GM12892 (cell line): ENCODE results near the gene MS4A3.
"Not testable (repeated sequence)": the region's sequence is repeated elsewhere in the genome, so short reads cannot be mapped to it uniquely, and the experiment has no call there.

ENCODE experiments used
- DNase-seq: peaks from one replicate; pipeline ENCODE4 v3.0.0; 2011; ENCODE audit not compliant: insufficient read length
- FAIRE-seq: peaks from 2 replicates; lab custom pipeline; 2011; peaks lifted over from hg19 to GRCh38; lab: Jason Lieb, UNC
- POLR2A ChIP-seq: IDR thresholded peaks from 2 replicates; pipeline ENCODE4 v1.6.1; 2011; ENCODE audit warnings: low read depth, low read length, control low read depth
- POLR2AphosphoS5 ChIP-seq: IDR thresholded peaks from 2 replicates; pipeline ENCODE4 v1.6.1; 2011; ENCODE audit warnings: low read depth, low read length, control low read depth
- TAF1 ChIP-seq: IDR thresholded peaks from 2 replicates; pipeline ENCODE4 v1.6.1; 2011; ENCODE audit warnings: low read depth, mild to moderate bottlenecking, control low read depth, low read length, borderline replicate concordance

MS4A3 gene

DNA sequence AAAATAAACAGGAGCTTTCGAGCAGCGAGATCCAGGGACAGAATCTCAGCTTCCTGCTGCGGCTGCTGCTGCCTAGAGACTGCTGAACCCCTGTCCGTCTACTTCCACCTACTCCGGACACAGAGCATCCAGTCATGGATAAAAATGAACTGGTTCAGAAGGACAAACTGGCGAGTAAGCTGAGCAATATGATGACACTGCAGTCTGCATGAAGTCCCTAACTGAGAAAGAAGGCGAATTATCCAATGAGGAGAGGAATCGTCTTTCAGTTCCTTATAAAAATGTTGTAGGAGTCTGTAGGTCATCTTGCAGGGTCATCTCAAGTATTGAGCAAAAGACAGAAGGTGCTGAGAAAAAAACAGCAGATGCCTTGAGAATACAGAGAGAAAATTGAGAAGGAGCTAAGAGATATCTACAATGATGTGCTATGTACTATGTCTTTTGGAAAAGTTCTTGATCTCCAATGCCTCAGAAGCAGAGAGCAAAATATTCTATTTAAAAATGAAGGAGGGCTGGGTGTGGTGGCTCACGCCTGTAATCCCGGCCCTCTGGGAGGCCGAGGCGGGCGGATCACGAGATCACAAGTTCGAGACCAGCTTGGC, 20.9 kb downstream of the MS4A3 start:
- FAIRE-seq (no peak), DNase-seq (no peak)
- no peak for TF ChIP-seq TAF1
- TF ChIP-seq POLR2A, result no peak
- no peak for TF ChIP-seq POLR2AphosphoS5

DNA sequence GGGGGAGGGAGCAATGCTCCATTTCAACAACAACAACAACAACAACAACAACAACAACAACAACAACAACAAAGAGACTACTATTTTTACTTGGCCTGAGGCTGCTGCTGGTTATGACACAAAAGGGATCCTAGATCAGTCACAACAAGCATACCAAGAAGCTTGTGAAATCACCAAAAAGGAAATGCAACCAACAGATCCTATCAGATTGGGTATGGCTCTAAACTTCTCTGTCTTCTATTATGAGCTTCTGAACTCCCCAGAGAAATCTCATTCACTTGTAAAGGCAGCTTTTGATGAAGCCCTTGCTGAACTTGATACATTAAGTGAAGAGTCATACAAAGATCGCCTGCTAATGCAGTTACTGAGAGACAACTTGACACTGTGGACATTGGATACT, 21.5 kb downstream of the MS4A3 start:
- DNase-seq (no peak), FAIRE-seq (no peak)
- TF ChIP-seq TAF1, result no peak

DNA sequence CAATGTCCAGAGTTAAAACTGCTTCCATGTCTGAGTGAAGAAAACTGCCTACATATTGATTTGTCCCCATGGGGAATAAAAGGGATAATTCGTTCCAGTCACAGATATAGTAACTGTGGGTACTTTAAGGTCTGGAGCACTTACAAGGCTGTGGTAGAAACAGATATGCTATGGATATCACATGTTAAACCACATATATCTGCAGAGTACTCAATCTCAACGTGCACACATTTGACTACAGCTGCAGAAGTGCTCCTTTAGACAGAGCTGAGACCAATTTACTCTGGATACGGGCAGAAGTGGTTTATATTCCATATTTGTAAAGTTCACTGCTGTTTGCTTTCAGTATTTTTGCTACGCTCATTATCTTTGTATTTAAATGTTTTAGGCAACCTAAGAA, 22.3 kb downstream of the MS4A3 start:
- no peak for FAIRE-seq
- TF ChIP-seq POLR2A (no peak), TAF1 (no peak), POLR2AphosphoS5 (no peak)
- DNase-seq, result no peak

DNA sequence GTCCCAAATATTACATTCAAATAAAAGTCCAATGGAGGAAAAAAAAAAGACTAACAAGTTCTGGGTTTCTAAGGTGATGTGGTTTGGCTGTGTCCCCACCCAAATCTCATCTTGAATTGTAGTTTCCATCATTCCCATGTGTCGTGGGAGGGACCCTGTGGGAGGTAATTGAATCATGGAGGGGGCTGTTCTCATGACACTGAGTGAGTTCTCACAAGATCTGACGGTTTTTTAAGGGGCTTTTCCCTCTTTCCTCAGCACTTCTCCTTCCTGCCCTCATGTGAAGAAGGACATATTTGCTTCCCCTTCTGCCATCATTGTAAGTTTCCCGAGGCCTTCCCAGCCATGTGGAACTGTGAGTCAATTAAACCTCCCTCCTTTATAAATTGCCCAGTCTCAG, 24.1 kb downstream of the MS4A3 start:
- TF ChIP-seq TAF1 (no peak), POLR2AphosphoS5 (no peak), POLR2A (no peak)
- DNase-seq (no peak), FAIRE-seq (no peak)

DNA sequence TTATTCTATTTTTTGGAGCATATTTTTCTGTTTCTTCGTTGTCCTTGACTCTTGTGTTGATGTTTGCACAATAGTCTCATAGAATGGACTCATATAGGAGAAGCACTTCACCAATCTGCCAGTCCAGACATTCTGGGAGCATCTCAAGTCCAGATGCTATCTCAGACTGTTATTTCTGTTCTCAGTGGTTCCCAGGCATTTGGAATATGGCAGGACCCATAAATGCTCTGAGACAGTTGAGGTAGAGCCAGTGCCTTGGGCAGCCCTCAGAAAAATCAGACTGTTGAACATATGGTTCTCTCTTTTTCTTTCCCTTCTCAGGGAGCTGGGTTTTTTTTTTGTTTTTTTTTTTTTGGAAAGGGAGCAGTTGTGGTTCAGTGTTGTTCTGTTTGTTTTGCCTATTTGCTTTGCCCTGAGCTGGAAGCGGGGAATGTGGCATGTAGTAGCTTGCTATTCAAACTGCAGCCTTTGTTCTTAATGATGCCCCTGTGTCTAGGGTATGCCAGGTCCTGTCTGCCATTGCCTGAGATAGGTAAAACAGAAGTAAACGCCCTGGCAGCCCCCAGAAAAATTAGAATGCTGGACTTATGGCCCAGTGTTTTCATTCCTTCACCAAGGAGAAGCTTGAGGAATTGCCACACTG, 28.3 kb downstream of the MS4A3 start:
- FAIRE-seq (no peak), DNase-seq (no peak)
- TF ChIP-seq POLR2A (no peak), POLR2AphosphoS5 (no peak), TAF1 (no peak)

DNA sequence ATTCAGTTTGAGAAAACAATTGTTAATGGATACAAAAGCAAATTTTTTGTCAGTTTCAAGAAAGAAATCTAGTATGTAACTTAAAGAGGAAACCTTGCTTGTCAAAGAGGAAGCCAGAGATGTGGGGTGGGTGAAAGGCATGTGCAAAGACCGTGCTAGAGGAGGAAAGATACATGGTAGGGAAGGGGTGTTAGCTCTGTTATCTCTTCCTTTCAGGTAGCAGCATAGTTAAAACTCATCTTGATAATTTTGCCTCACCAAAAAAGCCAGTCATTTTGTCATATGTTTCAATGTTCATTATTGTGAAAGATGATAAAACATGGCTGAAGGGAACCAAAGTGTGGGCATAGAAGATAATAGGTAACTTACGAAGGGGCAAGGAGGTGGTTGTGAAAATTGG, 29.4 kb downstream of the MS4A3 start:
- no peak for TF ChIP-seq POLR2AphosphoS5
- no peak for TF ChIP-seq TAF1
- no peak for TF ChIP-seq POLR2A
- FAIRE-seq, result no peak

GRCh38 chr11:60087239-60087638, 30.8 kb downstream of the MS4A3 start:
- TF ChIP-seq TAF1, result no peak
- no peak for TF ChIP-seq POLR2AphosphoS5
- TF ChIP-seq POLR2A, result no peak
- FAIRE-seq (no peak), DNase-seq (no peak)

More for the DNA sequence above, 29.4 kb downstream of the MS4A3 start:
- no peak for DNase-seq

DNA sequence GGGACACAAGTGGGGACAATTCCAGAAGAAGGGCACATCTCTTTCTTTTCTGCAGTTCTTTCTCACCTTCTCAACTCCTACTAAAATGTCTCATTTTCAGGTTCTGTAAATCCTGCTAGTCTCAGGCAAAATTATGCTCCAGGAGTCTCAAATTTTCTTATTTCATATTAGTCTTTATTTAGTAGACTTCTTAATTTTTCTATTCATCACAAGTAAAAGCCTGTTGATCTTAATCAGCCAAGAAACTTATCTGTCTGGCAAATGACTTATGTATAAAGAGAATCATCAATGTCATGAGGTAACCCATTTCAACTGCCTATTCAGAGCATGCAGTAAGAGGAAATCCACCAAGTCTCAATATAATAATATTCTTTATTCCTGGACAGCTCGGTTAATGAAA, 31.9 kb downstream of the MS4A3 start, which contains the start of gene MS4A2:
Gene MS4A2 (plus strand): TSS at position 301 of the 400 bp plus-strand sequence. CDS start 102 bp downstream, outside the sequence.
- FAIRE-seq, result no peak
- no peak for DNase-seq
- TF ChIP-seq POLR2A (no peak), POLR2AphosphoS5 (no peak), TAF1 (no peak)

GRCh38 chr11:60095477-60096120, 39.1 kb downstream of the MS4A3 start:
- TF ChIP-seq POLR2AphosphoS5 (no peak), POLR2A (no peak), TAF1 (no peak)
- DNase-seq, result no peak
- FAIRE-seq, result no peak

- FAIRE-seq (no peak), DNase-seq (no peak)
- TF ChIP-seq TAF1 (no peak), POLR2AphosphoS5 (no peak), POLR2A (no peak)
Measured at GRCh38 chr11:60097189-60097588, 40.7 kb downstream of the MS4A3 start.

DNA sequence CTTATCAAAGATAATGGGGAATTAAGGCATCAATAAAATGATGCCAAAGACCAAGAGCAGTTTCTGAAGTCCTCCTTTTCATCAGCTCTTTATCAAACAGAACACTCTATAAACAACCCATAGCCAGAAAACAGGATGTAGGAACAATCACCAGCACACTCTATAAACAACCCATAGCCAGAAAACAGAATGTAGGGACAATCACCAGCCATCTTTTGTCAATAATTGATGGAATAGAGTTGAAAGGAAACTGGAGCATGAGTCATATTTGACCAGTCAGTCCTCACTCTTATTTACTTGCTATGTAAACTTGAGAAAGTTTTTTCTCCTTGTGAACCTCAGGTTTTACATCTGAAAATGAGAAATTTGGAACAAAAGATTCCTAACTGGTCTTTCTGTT, 42.0 kb downstream of the MS4A3 start:
- FAIRE-seq (no peak), DNase-seq (no peak)
- no peak for TF ChIP-seq POLR2A
- no peak for TF ChIP-seq POLR2AphosphoS5
- no peak for TF ChIP-seq TAF1

- FAIRE-seq (no peak), DNase-seq (no peak)
- TF ChIP-seq POLR2A (no peak), POLR2AphosphoS5 (no peak), TAF1 (no peak)
Measured at GRCh38 chr11:60100516-60100915, 44.1 kb downstream of the MS4A3 start.

DNA sequence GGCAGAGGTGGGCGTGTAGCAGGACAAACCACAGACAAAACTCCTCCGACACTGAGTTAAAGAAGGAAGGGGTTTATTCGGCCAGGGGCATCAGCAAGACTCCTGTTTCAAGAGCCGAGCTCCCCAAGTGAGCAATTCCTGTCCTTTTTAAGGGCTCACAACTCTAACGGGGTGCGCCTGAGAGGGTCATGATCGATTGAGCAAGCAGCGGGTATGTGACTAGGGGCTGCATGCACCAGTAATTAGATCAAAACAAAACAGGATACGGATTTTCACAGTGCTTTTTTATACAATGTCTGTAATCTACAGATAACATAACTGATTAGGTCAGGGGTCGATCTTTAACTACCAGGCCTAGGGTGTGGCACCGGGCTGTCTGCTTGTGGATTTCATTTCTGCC, 44.9 kb downstream of the MS4A3 start:
- not testable (repeated sequence) for FAIRE-seq, DNase-seq

GRCh38 chr11:60104471-60105115, 48.1 kb downstream of the MS4A3 start:
- DNase-seq, result not testable (repeated sequence)

GRCh38 chr11:60108631-60109030, 52.2 kb downstream of the MS4A3 start:
- FAIRE-seq, result not testable (repeated sequence)

More at GRCh38 chr11:60104471-60105115, 48.1 kb downstream of the MS4A3 start:
- not testable (repeated sequence) for FAIRE-seq

More at GRCh38 chr11:60108631-60109030, 52.2 kb downstream of the MS4A3 start:
- DNase-seq, result not testable (repeated sequence)
